Hepatocyte (in vitro differentiated cells): ENCODE measurements around the gene ATP9B.

Experiments
- CTCF ChIP-seq: fragments of 200-600 bp; sonication (generic); IDR thresholded peaks from 2 replicates; pipeline ENCODE4 v1.5.1; 2016; ENCODE audit warnings: antibody characterized with exemption, mild to moderate bottlenecking; ENCODE audit not compliant: poor library complexity
- EZH2 ChIP-seq: fragments of 200-600 bp; sonication (generic); IDR thresholded peaks from 2 replicates; pipeline ENCODE4 v1.6.1; 2016; ENCODE audit warnings: antibody characterized with exemption, mild to moderate bottlenecking, borderline replicate concordance
- EZH2phosphoT487 ChIP-seq: fragments of 200-600 bp; sonication (generic); IDR thresholded peaks from one replicate; pipeline ENCODE4 v1.6.1; 2018; ENCODE audit warnings: antibody characterized with exemption, mild to moderate bottlenecking, low read depth, moderate library complexity; ENCODE audit not compliant: unreplicated experiment, severe bottlenecking

- TF ChIP-seq EZH2: no peak
- no peak for TF ChIP-seq CTCF
- no peak for TF ChIP-seq EZH2phosphoT487
These were observed 337.5 kb downstream of the ATP9B start for GRCh38 chr18:79406708-79407107.
